Measurements from ENCODE around the gene AHCTF1.

DNA sequence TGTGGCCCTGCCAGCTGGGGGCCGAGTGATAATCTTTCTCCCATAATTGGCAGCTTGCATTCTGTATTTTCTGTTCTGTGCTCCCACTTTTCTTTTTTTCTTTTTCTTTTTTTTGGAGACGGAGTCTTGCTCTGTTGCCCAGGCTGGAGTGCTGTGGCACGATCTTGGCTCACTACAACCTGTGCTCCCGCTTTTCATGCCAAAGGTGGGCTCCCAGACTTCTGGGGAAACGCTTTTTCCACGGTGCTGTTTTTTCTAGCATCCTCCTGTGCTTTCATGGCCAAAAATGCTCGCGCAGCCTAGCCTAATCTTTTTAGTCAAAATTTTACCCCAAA lies 585 bp upstream of the AHCTF1 start:
- TF ChIP-seq POLR2A (IDR thresholded peaks at IDR 0.05; ENCODE audit: low read depth, low read length) = no peak
- no peak for TF ChIP-seq POLR2AphosphoS5 (IDR thresholded peaks at IDR 0.05; ENCODE audit: low read depth, low read length)
- no peak for TF ChIP-seq TAF1 (IDR thresholded peaks at IDR 0.05; ENCODE audit: low read depth, low read length)

Measured in GM12891 (cell line).